SK-N-SH (cell line): ENCODE results near the gene PTPRF. TPM values are rescaled to one million over a fixed set of nuclear protein-coding genes. Genes with fewer than 3 reads are reported as not detected.

Source experiments
- CTCF ChIA-PET: fragments of 300-600, 350-600 bp; formaldehyde crosslinking; extraction: SDS; loops from one replicate; lab custom pipeline; 2021; lab: Yijun Ruan, JAX
- POLR2A ChIA-PET: fragments of 350-600 bp; sonication (Branson Sonifier 250); formaldehyde crosslinking; extraction: SDS; loops from one replicate; lab custom pipeline; 2020; ENCODE audit warnings: antibody characterized with exemption, inconsistent platforms; lab: Yijun Ruan, JAX
- DNase-seq: peaks from one replicate; pipeline ENCODE4 v3.0.0; 2012
- H2AFZ ChIP-seq: fragments of 200-600 bp; sonication (generic); 2 replicates; pipeline ENCODE4 v1.8.1; 2016; ENCODE audit warnings: antibody characterized with exemption, mild to moderate bottlenecking, low read depth
- H3F3A ChIP-seq: fragments of 200-600 bp; sonication (generic); replicated peaks from 2 replicates; pipeline ENCODE3; 2016; ENCODE audit warnings: antibody characterized with exemption, mild to moderate bottlenecking; ENCODE audit not compliant: insufficient read depth
- H3K27ac ChIP-seq, 2 experiments: fragments of 200-500 bp in 1 of 2; fragments of 200-600 bp in 1 of 2; sonication (Bioruptor generic) in 1 of 2; sonication (generic), shearing (Covaris generic) in 1 of 2; 2 replicates each; pipeline versions ENCODE4 v1.5.1 to v1.6.1; 2014 to 2016; ENCODE audit warnings: low read depth in 2 of 2, inconsistent platforms in 1 of 2, low read length in 1 of 2, mild to moderate bottlenecking in 1 of 2, mixed read lengths in 1 of 2
- H3K27me3 ChIP-seq: fragments of 200-600 bp; sonication (generic), shearing (Covaris generic); 2 replicates; pipeline ENCODE4 v1.6.1; 2016; ENCODE audit warnings: mixed run types; ENCODE audit not compliant: insufficient read depth
- H3K36me3 ChIP-seq, 2 experiments: fragments of 200-500 bp in 1 of 2; fragments of 200-600 bp in 1 of 2; sonication (Bioruptor generic) in 1 of 2; sonication (generic) in 1 of 2; replicated peaks in 1 of 2; 2 replicates each; pipeline versions ENCODE3 to v1.5.1; 2014 to 2016; ENCODE audit warnings: low read length in 1 of 2, mild to moderate bottlenecking in 1 of 2; ENCODE audit not compliant: insufficient read depth in 2 of 2, control insufficient read depth in 1 of 2
- H3K4me1 ChIP-seq, 2 experiments: fragments of 200-500 bp in 1 of 2; fragments of 200-600 bp in 1 of 2; sonication (Bioruptor generic) in 1 of 2; sonication (generic), shearing (Covaris generic) in 1 of 2; 2 replicates each; pipeline versions ENCODE4 v1.5.1 to v1.6.1; 2014 to 2016; ENCODE audit warnings: low read depth in 1 of 2, low read length in 1 of 2, mixed run types in 1 of 2; ENCODE audit not compliant: insufficient read depth in 2 of 2, control insufficient read depth in 1 of 2
- H3K4me2 ChIP-seq: fragments of 200-600 bp; sonication (generic), shearing (Covaris generic); 2 replicates; pipeline ENCODE4 v1.6.1; 2017; ENCODE audit warnings: mixed run types
- H3K4me3 ChIP-seq, 2 experiments: fragments of 200-500 bp in 1 of 2; fragments of 200-600 bp in 1 of 2; sonication (Bioruptor generic) in 1 of 2; sonication (generic), shearing (Covaris generic) in 1 of 2; 2 replicates each; pipeline versions ENCODE4 v1.5.1 to v1.8.1; 2014 to 2016; ENCODE audit warnings: low read depth in 2 of 2, inconsistent platforms in 1 of 2, low read length in 1 of 2, mild to moderate bottlenecking in 1 of 2, mixed read lengths in 1 of 2, moderate library complexity in 1 of 2
- H3K79me2 ChIP-seq: fragments of 200-600 bp; sonication (generic); 2 replicates; pipeline ENCODE4 v1.8.1; 2017; ENCODE audit warnings: mild to moderate bottlenecking; ENCODE audit not compliant: insufficient read depth
- H3K9ac ChIP-seq: fragments of 200-600 bp; sonication (generic); 2 replicates; pipeline ENCODE4 v1.6.1; 2017; ENCODE audit warnings: mixed run types
- H3K9me2 ChIP-seq: fragments of 200-600 bp; sonication (generic); 2 replicates; pipeline ENCODE4 v1.6.1; 2017; ENCODE audit warnings: mixed run types
- H3K9me3 ChIP-seq: fragments of 200-600 bp; sonication (generic); 2 replicates; pipeline ENCODE4 v1.6.1; 2017; ENCODE audit warnings: mixed run types, mild to moderate bottlenecking, moderate library complexity
- H4K20me1 ChIP-seq: fragments of 200-600 bp; sonication (generic); 2 replicates; pipeline ENCODE4 v1.6.1; 2017; ENCODE audit warnings: mild to moderate bottlenecking, mixed run types; ENCODE audit not compliant: insufficient read depth
- ELF1 ChIP-seq: IDR thresholded peaks from 2 replicates; pipeline ENCODE4 v1.4.0; 2012
- FOXJ3 ChIP-seq: sonication (generic); formaldehyde crosslinking; IDR thresholded peaks from 2 replicates; pipeline ENCODE4 v1.5.1; 2020; ENCODE audit warnings: mild to moderate bottlenecking, missing genetic modification reagents
- IRF3 ChIP-seq: fragments of 150-350 bp; IDR thresholded peaks from 2 replicates; pipeline ENCODE4 v1.6.1; 2016; ENCODE audit warnings: mild to moderate bottlenecking, low read depth, low read length
- NRF1 ChIP-seq: IDR thresholded peaks from 2 replicates; pipeline ENCODE4 v1.6.1; 2012; ENCODE audit warnings: low read depth, mild to moderate bottlenecking, low read length
- POLR2AphosphoS5 ChIP-seq: IDR thresholded peaks from 2 replicates; pipeline ENCODE4 v1.6.1; 2012; ENCODE audit warnings: low read depth, low read length
- RAD21 ChIP-seq: IDR thresholded peaks from 2 replicates; pipeline ENCODE4 v1.6.1; 2012; ENCODE audit warnings: mild to moderate bottlenecking, low read length
- RFX5 ChIP-seq: IDR thresholded peaks from 2 replicates; pipeline ENCODE4 v1.6.1; 2012; ENCODE audit warnings: mild to moderate bottlenecking, improper control_type of control experiment, low read length
- SMC3 ChIP-seq: IDR thresholded peaks from 2 replicates; pipeline ENCODE4 v1.6.1; 2012; ENCODE audit warnings: low read depth, low read length, improper control_type of control experiment
- TEAD4 ChIP-seq: IDR thresholded peaks from 2 replicates; pipeline ENCODE4 v1.4.0; 2012; ENCODE audit warnings: mild to moderate bottlenecking, borderline replicate concordance; ENCODE audit not compliant: insufficient read depth
- YY1 ChIP-seq: IDR thresholded peaks from 2 replicates; pipeline ENCODE4 v1.4.0; 2012; ENCODE audit warnings: low read depth, mild to moderate bottlenecking
- WGBS: methylation state at CpG from one replicate; pipeline ENCODE4 v1.1.6; 2017; ENCODE audit warnings: low lambda C conversion rate; 5-methylcytosine and 5-hydroxymethylcytosine counted together
- polyA plus RNA-seq, 3 experiments: library from polyadenylated mRNA; depleted of rRNA; stranded (reverse); fragments of >200 nt; gene quantifications; 2 replicates each; pipeline ENCODE4 v1.2.3, GENCODE V29; 2012
- TF ChIP-seq, protein P1 (sequence below): fragments of 200-600 bp; sonication (generic); IDR thresholded peaks from 2 replicates; pipeline ENCODE4 v1.6.1; 2017; ENCODE audit warnings: antibody characterized with exemption, mild to moderate bottlenecking, moderate library complexity
- TF ChIP-seq, protein P2 (sequence below): fragments of 150-350 bp; IDR thresholded peaks from 2 replicates; pipeline ENCODE4 v1.6.1; 2017; ENCODE audit warnings: antibody characterized with exemption, low read length, low read depth, borderline replicate concordance

Gene PTPRF
- polyA plus RNA-seq, 1 of the 3 experiments (the other 2 are of a cell fraction) = 72.7 TPM

- Histone ChIP-seq H3K27me3 (no peaks in the 10 kb centered on the region), H3K79me2 (peaks cover 7% of the 10 kb centered on the region; the same call in 1 of the 2 replicates), H3K9ac (no peak overlapping the region), H4K20me1 (no peaks in the 10 kb centered on the region), H3K4me2 (no peak overlapping the region), H3K27ac (no peak overlapping the region), H3K4me3 (no peak overlapping the region), H3K36me3 (no peaks in the 10 kb centered on the region)
- POLR2A ChIA-PET = interaction anchor here (1.4 kb wide), 1 partner anchor 11 kb away, joined by 3 read pairs; no protein-coding TSS in a partner anchor
- no peak for DNase-seq
- CTCF ChIA-PET = no interaction called here
- 86% methylated on average over 8 of the region's 11 CpGs for WGBS
- TF ChIP-seq SMC3 = no peak
- TF ChIP-seq POLR2AphosphoS5 = no peak
- TF ChIP-seq, protein P1, sequence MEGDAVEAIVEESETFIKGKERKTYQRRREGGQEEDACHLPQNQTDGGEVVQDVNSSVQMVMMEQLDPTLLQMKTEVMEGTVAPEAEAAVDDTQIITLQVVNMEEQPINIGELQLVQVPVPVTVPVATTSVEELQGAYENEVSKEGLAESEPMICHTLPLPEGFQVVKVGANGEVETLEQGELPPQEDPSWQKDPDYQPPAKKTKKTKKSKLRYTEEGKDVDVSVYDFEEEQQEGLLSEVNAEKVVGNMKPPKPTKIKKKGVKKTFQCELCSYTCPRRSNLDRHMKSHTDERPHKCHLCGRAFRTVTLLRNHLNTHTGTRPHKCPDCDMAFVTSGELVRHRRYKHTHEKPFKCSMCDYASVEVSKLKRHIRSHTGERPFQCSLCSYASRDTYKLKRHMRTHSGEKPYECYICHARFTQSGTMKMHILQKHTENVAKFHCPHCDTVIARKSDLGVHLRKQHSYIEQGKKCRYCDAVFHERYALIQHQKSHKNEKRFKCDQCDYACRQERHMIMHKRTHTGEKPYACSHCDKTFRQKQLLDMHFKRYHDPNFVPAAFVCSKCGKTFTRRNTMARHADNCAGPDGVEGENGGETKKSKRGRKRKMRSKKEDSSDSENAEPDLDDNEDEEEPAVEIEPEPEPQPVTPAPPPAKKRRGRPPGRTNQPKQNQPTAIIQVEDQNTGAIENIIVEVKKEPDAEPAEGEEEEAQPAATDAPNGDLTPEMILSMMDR = no peak
- TF ChIP-seq FOXJ3 = no peak
- no peak for TF ChIP-seq ELF1
- TF ChIP-seq IRF3 = no peak
- no peak for TF ChIP-seq RAD21
- TF ChIP-seq, protein P2, sequence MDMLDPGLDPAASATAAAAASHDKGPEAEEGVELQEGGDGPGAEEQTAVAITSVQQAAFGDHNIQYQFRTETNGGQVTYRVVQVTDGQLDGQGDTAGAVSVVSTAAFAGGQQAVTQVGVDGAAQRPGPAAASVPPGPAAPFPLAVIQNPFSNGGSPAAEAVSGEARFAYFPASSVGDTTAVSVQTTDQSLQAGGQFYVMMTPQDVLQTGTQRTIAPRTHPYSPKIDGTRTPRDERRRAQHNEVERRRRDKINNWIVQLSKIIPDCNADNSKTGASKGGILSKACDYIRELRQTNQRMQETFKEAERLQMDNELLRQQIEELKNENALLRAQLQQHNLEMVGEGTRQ = no peak
- no peak for TF ChIP-seq YY1
- TF ChIP-seq RFX5 = no peak
- no peak for TF ChIP-seq TEAD4
- no peak for TF ChIP-seq NRF1
- TF ChIP-seq, all 33 proteins: peak for 0
- Histone ChIP-seq H2AFZ (no peak overlapping the region), H3K9me2 (no peaks in the 10 kb centered on the region), H3K9me3 (no peaks in the 10 kb centered on the region), H3F3A (no peaks in the 10 kb centered on the region), H3K4me1 (peaks cover 0 to 24% of the 10 kb centered on the region in 2 experiments; a peak in 1 of 4 replicates)
Measured at GRCh38 chr1:43547538-43548072, 16.9 kb downstream of the PTPRF start.
